Lung (tissue), 12 donors: ENCODE measurements around the gene KCNJ11. TPM values are rescaled to one million over a fixed set of nuclear protein-coding genes. Genes with fewer than 3 reads are reported as not detected.

ENCODE experiments used
- ATAC-seq: fragments of 200-7000 bp; cut with Tn5 transposase; one replicate; pipeline ENCODE4 v1.9.1; 2020; ENCODE audit warnings: moderate number of reproducible peaks; ENCODE audit not compliant: insufficient read depth, low FRiP score
- DNase-seq, 3 donors: peaks; one replicate each; pipeline ENCODE4 v3.0.0-alpha.2; 2013 to 2017
- H3K27ac ChIP-seq, 2 donors: one replicate each; pipeline ENCODE4 v1.5.1; 2013; ENCODE audit warnings: mild to moderate bottlenecking in 2 of 2, moderate library complexity in 2 of 2, control low read depth in 1 of 2, inconsistent platforms in 1 of 2, low read depth in 1 of 2, low read length in 1 of 2
- H3K27me3 ChIP-seq, 3 donors: one replicate each; pipeline ENCODE4 v1.5.1; 2013; ENCODE audit warnings: low read length in 2 of 3; ENCODE audit not compliant: control insufficient read depth in 3 of 3, insufficient read depth in 3 of 3
- H3K36me3 ChIP-seq, 4 donors: one replicate each; pipeline ENCODE4 v1.5.1; 2013; ENCODE audit warnings: low read length in 4 of 4, mild to moderate bottlenecking in 1 of 4, moderate library complexity in 1 of 4; ENCODE audit not compliant: control insufficient read depth in 4 of 4, insufficient read depth in 4 of 4
- H3K4me1 ChIP-seq, 5 donors: one replicate each; pipeline ENCODE4 v1.5.1; 2013; ENCODE audit warnings: low read length in 5 of 5, mild to moderate bottlenecking in 2 of 5, moderate library complexity in 1 of 5; ENCODE audit not compliant: control insufficient read depth in 5 of 5, insufficient read depth in 5 of 5
- H3K4me3 ChIP-seq: one replicate; pipeline ENCODE4 v1.5.1; 2013; ENCODE audit warnings: mild to moderate bottlenecking, control low read depth, moderate library complexity
- H3K9ac ChIP-seq, 2 donors: one replicate each; pipeline ENCODE4 v1.5.1; 2013; ENCODE audit warnings: low read length in 2 of 2, control low read depth in 1 of 2; ENCODE audit not compliant: insufficient read depth in 1 of 2
- H3K9me3 ChIP-seq, 4 donors: one replicate each; pipeline ENCODE4 v1.5.1; 2013; ENCODE audit warnings: low read length in 3 of 4, mild to moderate bottlenecking in 1 of 4, moderate library complexity in 1 of 4; ENCODE audit not compliant: control insufficient read depth in 4 of 4, insufficient read depth in 3 of 4
- CTCF ChIP-seq: IDR thresholded peaks from 2 replicates; pipeline ENCODE4 v1.5.1; 2012; ENCODE audit warnings: mild to moderate bottlenecking; ENCODE audit errors: control extremely low read depth, extremely low read depth
- WGBS, 2 donors: extraction: QIAGEN DNeasy Blood & Tissue Kit; methylation state at CpG; one replicate each; pipeline ENCODE4 v1.1.7; 2013; 5-methylcytosine and 5-hydroxymethylcytosine counted together
- polyA plus RNA-seq, 2 donors: library from polyadenylated mRNA; stranded (reverse); fragments of 200-250 nt; gene quantifications; one replicate each; pipeline ENCODE4 v1.2.1, GENCODE V29; 2013
- total RNA-seq, 2 donors: library from RNA; depleted of rRNA in 1 of 2; stranded (reverse); fragments of >200 nt in 1 of 2; gene quantifications; one replicate each; pipeline ENCODE4 v1.2.1, GENCODE V29; 2014 to 2021
- donor health status: control.
- donor health status: control.
- donor health status: Bipolar disorder and iron deficiency.
- donor health status: healthy.
- donor health status: DM: yes; HTN: yes; CAD: no.

KCNJ11 gene
- total and polyA plus RNA-seq, 4 donors, result 2.3 to 4.5 (median 2.8) TPM

- H3K4me1 ChIP-seq, result peaks cover 0 to 12% (median 0%) of the 10 kb centered on the region in 5 donors
- H3K27me3 ChIP-seq, result no peaks in the 10 kb centered on the region
- WGBS, 2 donors, result 79 to 83% methylated on average over 7 of the region's 7 CpGs
- no peak for ATAC-seq
- no peaks in the 10 kb centered on the region for H3K9me3 ChIP-seq
- DNase-seq, result peak in 1 of 3 donors; percentile 10
- H3K9ac ChIP-seq, result no peak overlapping the region
- H3K27ac ChIP-seq, result no peak overlapping the region
- no peak overlapping the region for H3K4me3 ChIP-seq
- no peak for TF ChIP-seq CTCF
- no peaks in the 10 kb centered on the region for H3K36me3 ChIP-seq
Measured at GRCh38 chr11:17432002-17432401, 43.5 kb upstream of the KCNJ11 start.

GRCh38 chr11:17431139-17431538 lies 42.7 kb upstream of the KCNJ11 start:
- Histone ChIP-seq H3K9ac (no peak overlapping the region), H3K36me3 (no peaks in the 10 kb centered on the region), H3K4me3 (no peak overlapping the region), H3K9me3 (no peaks in the 10 kb centered on the region), H3K4me1 (peaks cover 0 to 12% (median 0%) of the 10 kb centered on the region in 5 donors), H3K27ac (no peak overlapping the region), H3K27me3 (no peaks in the 10 kb centered on the region)
- TF ChIP-seq CTCF, result no peak
- no peak for DNase-seq
- ATAC-seq, result peak; percentile 21
- 27 to 44% methylated on average over 8 of the region's 8 CpGs for WGBS, 2 donors

GRCh38 chr11:17430616-17431015 lies 42.2 kb upstream of the KCNJ11 start:
- no peak for DNase-seq
- H3K4me1 ChIP-seq, result peaks cover 0 to 12% (median 0%) of the 10 kb centered on the region in 5 donors
- WGBS, 2 donors, result 91 to 94% methylated on average over 13 of the region's 13 CpGs
- no peak overlapping the region for H3K4me3 ChIP-seq
- H3K27ac ChIP-seq, result no peak overlapping the region
- H3K9me3 ChIP-seq, result no peaks in the 10 kb centered on the region
- H3K9ac ChIP-seq, result no peak overlapping the region
- no peaks in the 10 kb centered on the region for H3K36me3 ChIP-seq
- no peaks in the 10 kb centered on the region for H3K27me3 ChIP-seq
- no peak for TF ChIP-seq CTCF
- no peak for ATAC-seq

GRCh38 chr11:17428925-17429324 lies 40.5 kb upstream of the KCNJ11 start:
- Histone ChIP-seq H3K4me3 (no peak overlapping the region), H3K36me3 (no peaks in the 10 kb centered on the region), H3K9ac (no peak overlapping the region), H3K27ac (no peak overlapping the region), H3K9me3 (no peaks in the 10 kb centered on the region), H3K4me1 (peaks cover 0 to 6% (median 0%) of the 10 kb centered on the region in 5 donors), H3K27me3 (no peaks in the 10 kb centered on the region)
- TF ChIP-seq CTCF, result no peak
- ATAC-seq, result no peak
- DNase-seq, result no peak
- 74 to 77% methylated on average over 3 of the region's 3 CpGs for WGBS, 2 donors
